Activated naive CD8-positive, alpha-beta T cell (primary cell): ENCODE measurements around the gene PSPN.
"Not testable (repeated sequence)": the region's sequence is repeated elsewhere in the genome, so short reads cannot be mapped to it uniquely, and the experiment has no call there.

ENCODE experiments used
- H3K27ac Mint-ChIP-seq: one replicate; pipeline ENCODE4 v1.8.0; 2021; ENCODE audit warnings: mixed read lengths
- H3K27me3 Mint-ChIP-seq: one replicate; pipeline ENCODE4 v1.8.0; 2021; ENCODE audit warnings: mixed read lengths
- H3K36me3 Mint-ChIP-seq: one replicate; pipeline ENCODE4 v1.8.0; 2021; ENCODE audit warnings: mixed read lengths
- H3K4me1 Mint-ChIP-seq: one replicate; pipeline ENCODE4 v1.8.0; 2021; ENCODE audit warnings: low read depth, mixed read lengths
- H3K4me3 Mint-ChIP-seq: one replicate; pipeline ENCODE4 v1.8.0; 2021; ENCODE audit warnings: mild to moderate bottlenecking, mixed read lengths
- H3K9me3 Mint-ChIP-seq: one replicate; pipeline ENCODE4 v1.8.0; 2021; ENCODE audit warnings: low read depth, mixed read lengths

The PSPN gene

GRCh38 chr19:6362351-6362801 is 13.4 kb downstream of the PSPN start:
- no peaks in the 10 kb centered on the region for H3K27me3 Mint-ChIP-seq

GRCh38 chr19:6362027-6362350 is 13.7 kb downstream of the PSPN start:
- H3K27ac Mint-ChIP-seq, result peak overlapping the region; percentile 97
- no peaks in the 10 kb centered on the region for H3K36me3 Mint-ChIP-seq
- peaks cover 17% of the 10 kb centered on the region for H3K4me1 Mint-ChIP-seq

More at GRCh38 chr19:6362351-6362801, 13.4 kb downstream of the PSPN start:
- Mint-ChIP-seq H3K36me3 (no peaks in the 10 kb centered on the region), H3K9me3 (no peaks in the 10 kb centered on the region), H3K27ac (peak overlapping the region; percentile 97), H3K4me1 (peaks cover 17% of the 10 kb centered on the region), H3K4me3 (peak overlapping the region; percentile 98)

GRCh38 chr19:6360857-6361216 is 14.9 kb downstream of the PSPN start:
- H3K4me3 Mint-ChIP-seq, result peak overlapping the region; percentile 98
- peak overlapping the region; percentile 97 for H3K27ac Mint-ChIP-seq
- not testable (repeated sequence) for H3K27me3 Mint-ChIP-seq, H3K9me3 Mint-ChIP-seq, H3K36me3 Mint-ChIP-seq
- peaks cover 14% of the 10 kb centered on the region for H3K4me1 Mint-ChIP-seq

More at GRCh38 chr19:6362027-6362350, 13.7 kb downstream of the PSPN start:
- Mint-ChIP-seq H3K4me3 (peak overlapping the region; percentile 98), H3K27me3 (no peaks in the 10 kb centered on the region), H3K9me3 (no peaks in the 10 kb centered on the region)

GRCh38 chr19:6360445-6360844 is 15.3 kb downstream of the PSPN start:
- not testable (repeated sequence) for H3K27ac Mint-ChIP-seq, H3K9me3 Mint-ChIP-seq, H3K36me3 Mint-ChIP-seq, H3K27me3 Mint-ChIP-seq
- Mint-ChIP-seq H3K4me3 (peak overlapping the region; percentile 49), H3K4me1 (peaks cover 14% of the 10 kb centered on the region)

GRCh38 chr19:6359568-6360341 is 16.0 kb downstream of the PSPN start:
- H3K27ac Mint-ChIP-seq, result no peak overlapping the region
- H3K9me3 Mint-ChIP-seq, result no peaks in the 10 kb centered on the region
- H3K4me3 Mint-ChIP-seq, result peak overlapping the region; percentile 35
- no peaks in the 10 kb centered on the region for H3K27me3 Mint-ChIP-seq
- peaks cover 14% of the 10 kb centered on the region for H3K4me1 Mint-ChIP-seq
- no peaks in the 10 kb centered on the region for H3K36me3 Mint-ChIP-seq

GRCh38 chr19:6358003-6358402 is 17.7 kb downstream of the PSPN start:
- no peak overlapping the region for H3K27ac Mint-ChIP-seq

GRCh38 chr19:6357174-6357573 is 18.6 kb downstream of the PSPN start:
- Mint-ChIP-seq H3K4me3 (no peak overlapping the region), H3K9me3 (no peaks in the 10 kb centered on the region), H3K27me3 (no peaks in the 10 kb centered on the region), H3K4me1 (peaks cover 4% of the 10 kb centered on the region), H3K27ac (no peak overlapping the region), H3K36me3 (peaks cover 4% of the 10 kb centered on the region)

More at GRCh38 chr19:6358003-6358402, 17.7 kb downstream of the PSPN start:
- no peaks in the 10 kb centered on the region for H3K27me3 Mint-ChIP-seq
- H3K4me3 Mint-ChIP-seq, result no peak overlapping the region
- no peaks in the 10 kb centered on the region for H3K9me3 Mint-ChIP-seq
- H3K4me1 Mint-ChIP-seq, result peaks cover 8% of the 10 kb centered on the region
- H3K36me3 Mint-ChIP-seq, result no peaks in the 10 kb centered on the region

GRCh38 chr19:6355321-6356040 is 20.3 kb downstream of the PSPN start:
- not testable (repeated sequence) for H3K9me3 Mint-ChIP-seq, H3K27ac Mint-ChIP-seq, H3K27me3 Mint-ChIP-seq, H3K36me3 Mint-ChIP-seq, H3K4me1 Mint-ChIP-seq, H3K4me3 Mint-ChIP-seq

- Mint-ChIP-seq H3K27ac (no peak overlapping the region), H3K36me3 (peaks cover 7% of the 10 kb centered on the region), H3K9me3 (no peaks in the 10 kb centered on the region), H3K4me1 (no peaks in the 10 kb centered on the region), H3K4me3 (no peak overlapping the region), H3K27me3 (no peaks in the 10 kb centered on the region)
Observed at GRCh38 chr19:6354098-6354674, 21.5 kb downstream of the PSPN start.

- no peaks in the 10 kb centered on the region for H3K27me3 Mint-ChIP-seq
- H3K9me3 Mint-ChIP-seq, result no peaks in the 10 kb centered on the region
- H3K4me3 Mint-ChIP-seq, result no peak overlapping the region
- peaks cover 7% of the 10 kb centered on the region for H3K36me3 Mint-ChIP-seq
- no peak overlapping the region for H3K27ac Mint-ChIP-seq
- H3K4me1 Mint-ChIP-seq, result no peaks in the 10 kb centered on the region
Observed at GRCh38 chr19:6352381-6353165, 23.2 kb downstream of the PSPN start.

GRCh38 chr19:6350688-6351087 is 25.0 kb downstream of the PSPN start:
- H3K27ac Mint-ChIP-seq, result no peak overlapping the region
- peaks cover 9% of the 10 kb centered on the region for H3K36me3 Mint-ChIP-seq
- H3K4me1 Mint-ChIP-seq, result no peaks in the 10 kb centered on the region
- H3K9me3 Mint-ChIP-seq, result no peaks in the 10 kb centered on the region
- no peaks in the 10 kb centered on the region for H3K27me3 Mint-ChIP-seq
- no peak overlapping the region for H3K4me3 Mint-ChIP-seq

GRCh38 chr19:6349271-6349670 is 26.5 kb downstream of the PSPN start:
- not testable (repeated sequence) for H3K4me3 Mint-ChIP-seq, H3K27ac Mint-ChIP-seq, H3K27me3 Mint-ChIP-seq, H3K4me1 Mint-ChIP-seq, H3K9me3 Mint-ChIP-seq, H3K36me3 Mint-ChIP-seq

- H3K4me3 Mint-ChIP-seq, result no peak overlapping the region
- no peak overlapping the region for H3K27ac Mint-ChIP-seq
- no peaks in the 10 kb centered on the region for H3K27me3 Mint-ChIP-seq
- no peaks in the 10 kb centered on the region for H3K9me3 Mint-ChIP-seq
- H3K36me3 Mint-ChIP-seq, result peaks cover 5% of the 10 kb centered on the region
- peaks cover 4% of the 10 kb centered on the region for H3K4me1 Mint-ChIP-seq
Observed at GRCh38 chr19:6343462-6343861, 32.3 kb downstream of the PSPN start.

- H3K27ac Mint-ChIP-seq, result no peak overlapping the region
- H3K36me3 Mint-ChIP-seq, result peaks cover 3% of the 10 kb centered on the region
- peaks cover 4% of the 10 kb centered on the region for H3K4me1 Mint-ChIP-seq
- H3K27me3 Mint-ChIP-seq, result no peaks in the 10 kb centered on the region
- no peak overlapping the region for H3K4me3 Mint-ChIP-seq
- no peaks in the 10 kb centered on the region for H3K9me3 Mint-ChIP-seq
Observed at GRCh38 chr19:6340493-6341201, 35.1 kb downstream of the PSPN start.
